ENCODE results near the gene ANGEL1.
A peak's percentile ranks its signal among the peaks of the same experiment; 100 is the strongest.

Gene ANGEL1

DNA sequence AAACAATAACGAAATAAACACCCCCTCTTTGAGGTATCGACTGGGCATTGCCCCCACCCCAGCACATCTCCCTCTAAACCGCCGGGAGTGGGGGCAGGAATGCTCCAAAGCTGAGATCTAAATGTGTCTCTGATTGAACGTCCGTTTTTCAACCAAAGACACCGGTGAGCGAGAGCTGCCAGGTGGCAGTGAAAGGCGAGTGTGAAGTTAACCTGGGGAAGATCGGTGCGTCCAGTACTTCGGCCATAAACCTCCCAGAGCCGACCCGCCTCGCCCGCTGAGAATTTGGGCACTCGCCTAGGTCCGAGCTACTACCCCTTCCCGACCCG, 625 bp downstream of the ANGEL1 start:
- DNase-seq = no peak
- Mint-ChIP-seq H3K4me1 (peaks cover 34% of the 10 kb centered on the region), H3K27me3 (ENCODE audit: low read depth, poor library complexity) (no peaks in the 10 kb centered on the region), H3K9me3 (no peaks in the 10 kb centered on the region), H3K4me3 (peak overlapping the region; percentile 96), H3K27ac (peak overlapping the region; percentile 55), H3K36me3 (ENCODE audit: low read depth) (peaks cover 20% of the 10 kb centered on the region)
- TF ChIP-seq, protein P1, sequence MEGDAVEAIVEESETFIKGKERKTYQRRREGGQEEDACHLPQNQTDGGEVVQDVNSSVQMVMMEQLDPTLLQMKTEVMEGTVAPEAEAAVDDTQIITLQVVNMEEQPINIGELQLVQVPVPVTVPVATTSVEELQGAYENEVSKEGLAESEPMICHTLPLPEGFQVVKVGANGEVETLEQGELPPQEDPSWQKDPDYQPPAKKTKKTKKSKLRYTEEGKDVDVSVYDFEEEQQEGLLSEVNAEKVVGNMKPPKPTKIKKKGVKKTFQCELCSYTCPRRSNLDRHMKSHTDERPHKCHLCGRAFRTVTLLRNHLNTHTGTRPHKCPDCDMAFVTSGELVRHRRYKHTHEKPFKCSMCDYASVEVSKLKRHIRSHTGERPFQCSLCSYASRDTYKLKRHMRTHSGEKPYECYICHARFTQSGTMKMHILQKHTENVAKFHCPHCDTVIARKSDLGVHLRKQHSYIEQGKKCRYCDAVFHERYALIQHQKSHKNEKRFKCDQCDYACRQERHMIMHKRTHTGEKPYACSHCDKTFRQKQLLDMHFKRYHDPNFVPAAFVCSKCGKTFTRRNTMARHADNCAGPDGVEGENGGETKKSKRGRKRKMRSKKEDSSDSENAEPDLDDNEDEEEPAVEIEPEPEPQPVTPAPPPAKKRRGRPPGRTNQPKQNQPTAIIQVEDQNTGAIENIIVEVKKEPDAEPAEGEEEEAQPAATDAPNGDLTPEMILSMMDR (IDR thresholded peaks at IDR 0.05) = no peak

DNA sequence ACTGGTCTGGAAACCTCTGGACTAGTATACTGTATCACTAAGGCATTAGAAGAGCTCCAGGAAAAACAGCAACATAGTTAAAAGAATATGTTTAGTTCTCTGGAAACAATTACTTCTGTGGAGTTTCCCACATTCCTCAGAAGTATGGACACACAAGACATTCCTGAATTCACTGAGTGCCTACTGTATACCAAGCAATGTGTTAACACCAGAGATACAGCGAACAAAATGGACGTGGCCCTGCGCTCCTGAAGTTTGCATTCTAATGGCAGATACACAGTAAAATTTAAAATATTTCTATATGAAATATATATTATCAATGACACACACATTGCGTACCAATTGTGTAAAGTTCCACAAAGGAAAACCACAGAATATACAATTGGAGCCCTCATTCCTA, 1.1 kb downstream of the ANGEL1 start:
- Mint-ChIP-seq H3K4me3 (peak overlapping the region; percentile 96), H3K27ac (no peak overlapping the region), H3K9me3 (no peaks in the 10 kb centered on the region), H3K27me3 (ENCODE audit: low read depth, poor library complexity) (no peaks in the 10 kb centered on the region), H3K4me1 (peaks cover 34% of the 10 kb centered on the region), H3K36me3 (ENCODE audit: low read depth) (peaks cover 23% of the 10 kb centered on the region)
- TF ChIP-seq, protein P1 (IDR thresholded peaks at IDR 0.05) = no peak
- DNase-seq = no peak

DNA sequence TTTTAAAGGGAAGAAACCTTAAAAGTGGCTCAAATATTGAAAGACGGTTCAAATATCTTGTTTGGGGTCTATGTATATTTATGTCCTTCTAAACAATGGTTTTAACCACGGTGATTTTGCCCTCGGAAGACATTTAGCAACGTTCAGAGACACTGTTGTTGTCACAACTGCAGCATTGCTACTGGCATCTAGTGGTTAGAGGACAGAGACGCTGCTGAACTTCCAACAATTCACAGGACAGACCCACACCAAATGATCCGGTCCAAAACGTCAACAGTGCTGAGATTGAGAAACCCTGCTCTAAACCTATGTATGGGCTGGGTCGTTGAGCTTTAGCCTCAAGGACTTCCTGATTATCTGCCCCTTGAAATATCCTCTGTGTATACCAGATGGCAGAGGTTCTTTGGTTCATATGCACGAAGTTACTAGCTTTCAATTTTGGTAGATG, 1.7 kb downstream of the ANGEL1 start:
- Mint-ChIP-seq H3K9me3 (no peaks in the 10 kb centered on the region), H3K4me3 (peak overlapping the region; percentile 96), H3K36me3 (ENCODE audit: low read depth) (peaks cover 29% of the 10 kb centered on the region), H3K27ac (no peak overlapping the region), H3K4me1 (peaks cover 34% of the 10 kb centered on the region), H3K27me3 (ENCODE audit: low read depth, poor library complexity) (no peaks in the 10 kb centered on the region)
- no peak for DNase-seq
- TF ChIP-seq, protein P1 (IDR thresholded peaks at IDR 0.05) = no peak

DNA sequence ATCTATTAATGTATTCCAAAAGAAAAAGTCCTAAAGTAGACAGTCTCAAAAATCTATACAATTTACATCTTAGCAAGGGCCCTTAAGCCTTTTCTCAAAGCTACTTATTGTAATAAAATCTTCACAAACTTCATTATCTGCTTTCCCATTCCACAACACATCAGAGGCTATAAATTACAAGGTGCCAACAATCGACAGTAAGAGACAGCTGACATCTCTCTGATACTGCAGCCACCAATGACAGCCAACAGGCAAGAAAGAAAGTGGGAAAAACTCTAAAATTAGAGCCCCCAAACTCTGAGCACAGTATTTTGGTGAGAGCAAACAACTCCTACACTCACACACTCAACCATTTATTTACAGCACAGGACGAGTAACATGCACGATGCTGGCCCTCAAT, 2.2 kb downstream of the ANGEL1 start:
- TF ChIP-seq, protein P1 (IDR thresholded peaks at IDR 0.05) = no peak
- H3K36me3 Mint-ChIP-seq (ENCODE audit: low read depth) = peaks cover 33% of the 10 kb centered on the region
- no peak for DNase-seq
- peaks cover 34% of the 10 kb centered on the region for H3K4me1 Mint-ChIP-seq
- H3K4me3 Mint-ChIP-seq = peak overlapping the region; percentile 96
- H3K27ac Mint-ChIP-seq = no peak overlapping the region
- H3K9me3 Mint-ChIP-seq = no peaks in the 10 kb centered on the region
- no peaks in the 10 kb centered on the region for H3K27me3 Mint-ChIP-seq (ENCODE audit: low read depth, poor library complexity)

DNA sequence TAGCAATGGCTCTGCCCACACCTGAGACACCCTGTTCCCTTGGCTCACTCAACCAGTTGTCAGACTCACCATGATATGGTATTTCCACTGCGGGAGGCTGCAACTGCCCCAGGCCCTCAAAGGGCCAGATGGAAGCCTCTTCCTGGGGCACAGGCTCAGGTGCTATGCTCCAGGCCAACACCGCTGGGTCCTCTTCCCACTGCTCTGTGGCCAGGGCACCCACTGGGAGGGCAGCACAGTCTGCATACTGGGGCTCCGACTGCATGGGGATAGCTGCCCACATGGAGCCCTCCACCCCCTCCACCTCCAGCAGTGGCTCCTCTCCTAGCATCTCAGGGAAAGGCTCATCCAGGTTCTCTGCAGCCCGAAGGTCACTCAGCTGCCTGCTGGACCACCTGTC, 3.7 kb downstream of the ANGEL1 start:
- Mint-ChIP-seq H3K27ac (no peak overlapping the region), H3K36me3 (ENCODE audit: low read depth) (peaks cover 45% of the 10 kb centered on the region), H3K4me1 (peaks cover 34% of the 10 kb centered on the region), H3K9me3 (no peaks in the 10 kb centered on the region), H3K4me3 (no peak overlapping the region), H3K27me3 (ENCODE audit: low read depth, poor library complexity) (no peaks in the 10 kb centered on the region)
- DNase-seq = no peak
- TF ChIP-seq, protein P1 (IDR thresholded peaks at IDR 0.05) = no peak

DNA sequence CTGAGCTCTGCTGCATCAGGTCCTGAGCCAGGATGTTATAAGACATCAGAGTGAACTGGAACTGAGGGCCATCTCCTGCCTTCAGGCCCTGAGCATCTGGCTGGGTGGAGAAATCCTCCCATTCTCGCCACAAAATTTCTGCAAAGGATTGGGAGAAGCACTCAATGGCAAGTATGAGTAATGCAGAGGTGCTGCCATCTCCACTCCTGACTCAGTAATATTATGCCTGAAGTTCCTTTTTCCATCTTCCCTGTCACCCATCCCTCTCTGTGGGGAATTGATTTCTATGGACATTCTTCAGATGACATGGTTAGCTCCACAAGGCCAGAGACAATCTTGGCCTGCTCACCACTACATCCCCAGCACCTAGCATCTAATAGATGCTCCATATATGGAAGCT, 4.7 kb downstream of the ANGEL1 start:
- H3K4me3 Mint-ChIP-seq = no peak overlapping the region
- H3K9me3 Mint-ChIP-seq = no peaks in the 10 kb centered on the region
- no peaks in the 10 kb centered on the region for H3K27me3 Mint-ChIP-seq (ENCODE audit: low read depth, poor library complexity)

More for the DNA sequence above, 4.7 kb downstream of the ANGEL1 start:
- H3K27ac Mint-ChIP-seq = no peak overlapping the region
- DNase-seq = no peak
- H3K36me3 Mint-ChIP-seq (ENCODE audit: low read depth) = peaks cover 55% of the 10 kb centered on the region
- TF ChIP-seq, protein P1 (IDR thresholded peaks at IDR 0.05) = no peak
- H3K4me1 Mint-ChIP-seq = peaks cover 31% of the 10 kb centered on the region
